COLO829 (cell line): ENCODE data around the gene HMGB3.
"Not testable (repeated sequence)": the region's sequence is repeated elsewhere in the genome, so short reads cannot be mapped to it uniquely, and the experiment has no call there.

Experiments used
- DNase-seq: peaks from one replicate; pipeline ENCODE4 v3.0.0; 2012; ENCODE audit warnings: low spot score

Gene HMGB3

GRCh38 chrX:150977411-150978162 lies 5.5 kb upstream of the HMGB3 start:
- no peak for DNase-seq

DNA sequence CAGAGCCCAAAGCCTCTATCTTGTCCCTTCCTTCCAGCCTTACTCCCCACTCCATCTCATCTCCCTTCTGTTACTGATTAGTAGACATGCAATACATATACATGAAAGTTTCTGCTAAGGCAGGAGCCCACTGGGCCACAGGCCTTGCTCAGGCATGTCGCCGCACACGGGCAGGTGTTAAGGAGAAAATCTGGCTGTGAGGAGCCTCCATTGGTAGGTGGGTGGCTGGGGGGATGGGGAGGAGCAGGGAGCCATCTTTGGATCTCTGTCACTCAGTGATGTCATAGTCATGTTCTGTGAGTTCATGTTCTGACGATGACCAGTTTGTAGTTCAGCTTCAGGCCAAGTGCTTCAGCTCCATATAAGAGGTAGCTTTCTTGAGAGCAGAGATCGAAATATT lies 2.9 kb upstream of the HMGB3 start:
- DNase-seq: no peak

- no peak for DNase-seq
These were observed 2.4 kb upstream of the HMGB3 start for GRCh38 chrX:150980711-150981110.

DNA sequence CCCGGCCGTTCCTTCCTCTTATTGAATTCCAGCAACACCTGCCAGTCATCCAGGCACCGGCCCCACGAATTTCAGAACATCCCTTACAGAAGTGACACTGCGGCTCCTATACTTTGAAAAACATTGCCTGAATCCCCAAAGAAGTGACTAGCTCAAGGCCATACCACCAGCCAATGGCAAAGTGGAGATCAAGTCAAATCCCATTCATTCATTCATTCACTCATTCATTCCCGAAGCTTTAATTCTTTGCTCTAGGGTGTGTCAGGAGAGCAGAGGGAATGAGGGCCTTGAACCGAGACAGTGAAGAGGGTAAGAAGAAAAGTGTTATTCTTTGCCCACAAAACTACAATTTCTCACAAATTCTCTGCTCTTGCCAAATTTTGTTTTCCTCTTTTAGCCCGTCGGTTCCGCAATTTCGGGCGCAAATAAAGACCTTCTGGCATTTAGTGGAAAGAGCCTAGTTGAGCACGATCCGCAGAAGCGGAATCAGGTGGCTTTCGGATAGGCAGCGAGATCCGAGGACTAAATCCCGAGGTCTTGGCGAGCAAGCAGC lies 824 bp upstream of the HMGB3 start:
- DNase-seq: no peak

GRCh38 chrX:150983521-150984168 lies 510 bp downstream of the HMGB3 start:
- DNase-seq: no peak

DNA sequence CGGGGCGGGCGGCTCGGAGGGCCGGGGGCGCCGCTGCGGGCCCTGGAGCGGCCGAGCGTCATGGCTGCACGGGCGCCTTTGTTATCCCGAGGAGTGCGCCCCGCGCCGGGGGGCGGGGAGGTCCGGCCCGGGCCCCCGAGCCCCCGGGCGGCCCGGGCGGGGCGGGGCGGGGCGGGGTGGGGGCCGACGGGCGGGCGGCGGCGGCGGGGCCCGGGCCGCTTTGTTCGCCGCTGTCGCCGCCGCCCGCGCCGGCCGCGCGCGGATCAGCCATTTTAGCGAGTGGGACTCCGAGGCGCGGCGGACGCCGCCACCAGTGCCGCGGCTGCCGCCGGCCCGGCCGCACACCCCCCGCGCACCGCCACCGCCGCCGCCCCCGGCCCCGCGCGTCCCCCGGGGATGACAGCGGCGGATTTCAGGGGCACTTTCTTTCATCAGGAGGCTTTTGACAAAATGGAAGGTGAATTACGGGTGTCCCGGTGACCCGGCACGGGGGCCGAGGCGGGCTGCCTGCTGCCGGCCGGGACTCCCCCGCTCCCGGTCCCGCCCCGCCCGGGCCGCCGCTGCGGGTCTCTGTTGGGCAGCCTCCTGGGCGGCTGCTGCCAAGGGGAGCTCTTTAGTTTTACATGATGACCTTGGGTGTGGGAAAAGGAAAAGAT lies 1.2 kb downstream of the HMGB3 start:
- DNase-seq: no peak

DNA sequence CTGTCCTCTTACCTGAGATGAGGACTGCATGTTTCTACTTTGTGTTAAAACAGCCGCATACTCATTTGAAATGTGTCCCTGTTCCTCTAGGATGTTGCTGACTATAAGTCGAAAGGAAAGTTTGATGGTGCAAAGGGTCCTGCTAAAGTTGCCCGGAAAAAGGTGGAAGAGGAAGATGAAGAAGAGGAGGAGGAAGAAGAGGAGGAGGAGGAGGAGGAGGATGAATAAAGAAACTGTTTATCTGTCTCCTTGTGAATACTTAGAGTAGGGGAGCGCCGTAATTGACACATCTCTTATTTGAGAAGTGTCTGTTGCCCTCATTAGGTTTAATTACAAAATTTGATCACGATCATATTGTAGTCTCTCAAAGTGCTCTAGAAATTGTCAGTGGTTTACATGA lies 4.6 kb downstream of the HMGB3 start:
- not testable (repeated sequence) for DNase-seq

DNA sequence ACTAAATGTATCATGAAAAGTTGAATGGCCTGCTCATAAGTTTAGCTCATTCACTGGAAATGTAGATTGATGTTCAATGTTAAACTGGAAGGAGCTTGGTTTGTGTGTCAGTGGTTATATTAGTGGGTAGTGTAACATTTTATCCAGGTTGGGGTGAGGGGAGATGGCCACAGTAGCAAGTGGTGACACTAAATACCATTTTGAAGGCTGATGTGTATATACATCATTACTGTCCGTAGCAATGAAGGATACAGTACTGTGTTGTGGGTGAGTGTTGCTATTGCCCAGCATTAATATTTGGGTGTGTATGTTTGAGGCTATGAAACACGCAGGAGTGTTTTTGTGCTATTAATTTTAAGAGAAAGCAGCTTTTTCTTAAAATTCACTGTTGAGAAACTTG lies 6.3 kb downstream of the HMGB3 start:
- DNase-seq: no peak

GRCh38 chrX:150990910-150991309 lies 7.8 kb downstream of the HMGB3 start:
- no peak for DNase-seq

DNA sequence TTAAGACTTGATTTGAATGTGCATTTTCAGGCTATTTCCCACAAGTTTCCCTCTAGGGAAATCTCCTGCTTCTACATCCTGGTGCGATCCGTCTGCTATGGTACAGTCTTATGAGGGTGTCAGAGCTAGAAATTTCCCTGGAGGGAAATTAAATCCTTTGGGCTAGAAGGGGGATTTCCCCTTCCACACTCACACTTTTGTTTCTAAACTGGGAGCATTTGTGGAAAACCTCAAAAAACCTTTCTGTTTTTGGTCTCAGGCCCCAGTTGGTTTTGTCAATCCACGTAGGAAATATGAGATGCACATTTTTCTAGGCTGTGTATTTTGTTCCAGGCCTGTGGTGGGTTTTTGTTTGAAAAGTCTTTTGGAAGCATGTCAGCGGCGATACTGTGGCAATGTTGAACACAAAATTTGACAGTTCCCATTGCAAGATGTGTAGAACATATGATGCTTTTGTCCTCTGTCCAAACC lies 17.8 kb downstream of the HMGB3 start:
- DNase-seq: no peak

DNA sequence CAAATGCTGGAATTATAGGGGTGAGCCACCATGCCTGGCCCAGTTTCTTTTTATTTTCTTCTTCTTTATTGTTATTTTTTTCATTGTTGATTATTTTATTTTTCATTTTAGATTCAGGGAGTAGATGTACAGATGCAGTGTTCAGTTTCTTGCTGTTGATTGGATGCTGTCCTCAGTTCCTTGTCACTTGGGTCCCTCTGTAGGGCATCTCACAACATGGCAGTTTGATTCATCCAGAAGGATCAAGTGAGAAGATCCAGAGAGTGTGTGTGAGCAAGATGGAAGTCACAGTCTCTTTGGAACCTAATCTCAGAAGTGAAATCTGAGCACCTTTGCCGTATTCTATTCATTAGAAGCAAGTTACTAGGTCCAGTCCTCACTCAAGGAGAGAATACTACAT lies 20.9 kb downstream of the HMGB3 start:
- no peak for DNase-seq

- DNase-seq: no peak
These were observed 23.4 kb downstream of the HMGB3 start for GRCh38 chrX:151006410-151007109.

GRCh38 chrX:151009582-151009981 lies 26.4 kb downstream of the HMGB3 start:
- no peak for DNase-seq

DNA sequence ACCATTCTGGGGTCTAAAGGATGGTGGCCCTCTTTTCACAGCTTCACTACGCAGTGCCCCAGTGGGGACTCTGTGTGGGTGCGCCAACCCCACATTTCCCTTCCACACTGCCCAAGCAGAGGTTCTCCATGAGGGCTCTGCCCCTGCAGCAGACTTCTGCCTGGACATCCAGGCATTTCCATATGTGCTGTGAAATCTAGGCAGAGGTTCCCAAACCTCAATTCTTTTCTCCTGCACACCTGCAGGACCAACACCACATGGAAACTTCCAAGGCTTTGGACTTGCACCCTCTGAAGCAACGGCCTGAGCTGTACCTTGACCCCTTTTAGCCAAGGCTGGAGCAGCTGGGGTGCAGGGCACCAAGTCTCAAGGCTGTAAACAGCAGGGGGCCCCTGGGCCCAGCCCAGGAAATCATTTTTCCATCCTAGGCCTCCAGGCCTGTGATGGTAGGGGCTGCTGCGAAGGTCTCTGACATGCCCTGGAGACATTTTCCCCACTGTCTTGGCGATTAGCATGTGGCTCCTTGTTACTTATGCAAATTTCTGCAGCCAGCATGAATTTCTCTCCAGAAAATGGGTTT lies 30.1 kb downstream of the HMGB3 start:
- no peak for DNase-seq

DNA sequence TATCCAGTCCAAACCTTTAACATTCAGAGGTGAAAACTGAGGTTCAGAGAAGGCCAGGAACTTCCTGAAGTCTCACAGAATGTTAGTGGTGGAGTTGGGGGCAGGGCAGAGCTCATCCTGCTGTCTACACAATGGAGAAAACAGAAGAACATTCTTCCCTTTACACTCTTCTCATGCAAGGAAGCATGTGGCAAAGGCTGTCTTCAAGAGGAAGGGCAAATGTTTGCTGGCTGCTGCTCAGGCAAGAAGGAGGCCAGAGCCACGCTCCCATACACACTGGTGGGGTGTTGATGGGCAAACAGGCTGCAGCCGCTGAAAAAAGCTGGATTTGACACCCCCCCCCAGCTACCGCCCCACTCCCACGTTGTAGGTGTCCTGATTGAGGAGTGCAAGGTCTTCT lies 32.5 kb downstream of the HMGB3 start:
- no peak for DNase-seq

GRCh38 chrX:151019856-151020255 lies 36.7 kb downstream of the HMGB3 start:
- peak; percentile 7 for DNase-seq

- DNase-seq: no peak
These were observed 47.7 kb downstream of the HMGB3 start for GRCh38 chrX:151030845-151031244.

- DNase-seq: no peak
These were observed 48.3 kb downstream of the HMGB3 start for GRCh38 chrX:151031391-151031975.

- no peak for DNase-seq
These were observed 56.2 kb downstream of the HMGB3 start for GRCh38 chrX:151039351-151039750.
